Measurements from ENCODE around the gene FANCF. TPM values are rescaled to one million over a fixed set of nuclear protein-coding genes. Genes with fewer than 3 reads are reported as not detected.
A peak's percentile ranks its signal among the peaks of the same experiment; 100 is the strongest.

The FANCF gene
- total RNA-seq, 4 donors from 2014 or later: 2.7 to 7.4 (median 4.4) TPM

DNA sequence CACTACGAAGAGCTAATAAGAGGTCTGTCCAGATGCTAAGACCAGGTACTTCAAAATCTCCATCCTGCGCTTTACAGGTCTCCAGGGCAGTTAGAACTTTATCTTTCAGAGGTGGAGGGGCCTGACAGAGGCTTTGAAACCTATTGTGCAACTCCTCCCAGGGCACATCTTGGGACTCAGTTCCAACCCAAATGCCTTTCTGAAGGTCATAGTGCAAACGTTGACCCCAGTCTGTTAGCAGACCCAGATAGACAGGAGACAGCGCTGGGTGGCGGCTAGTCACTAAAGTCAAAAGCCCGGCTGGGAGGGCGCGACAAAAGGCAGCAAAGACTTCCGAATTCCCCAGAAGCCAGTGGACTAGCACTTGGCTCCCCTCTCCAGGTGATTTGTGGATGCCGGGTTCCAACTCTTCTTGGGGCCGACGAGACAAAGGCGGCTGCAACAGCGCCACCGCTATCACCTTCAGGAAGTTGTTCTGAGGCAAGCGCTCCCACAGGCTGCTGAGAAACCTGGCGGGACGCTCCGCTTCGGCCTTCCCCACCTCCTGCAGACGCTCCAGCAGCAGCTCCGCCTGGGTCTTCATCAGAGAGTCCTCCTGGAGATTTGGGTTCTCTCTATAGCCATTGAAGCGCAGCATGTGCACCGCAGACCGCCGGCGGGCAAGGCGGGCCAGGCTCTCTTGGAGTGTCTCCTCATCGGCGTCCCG is 728 bp downstream of the FANCF start:
- DNase-seq (ENCODE audit: low spot score): no peak
- TF ChIP-seq, protein P1, sequence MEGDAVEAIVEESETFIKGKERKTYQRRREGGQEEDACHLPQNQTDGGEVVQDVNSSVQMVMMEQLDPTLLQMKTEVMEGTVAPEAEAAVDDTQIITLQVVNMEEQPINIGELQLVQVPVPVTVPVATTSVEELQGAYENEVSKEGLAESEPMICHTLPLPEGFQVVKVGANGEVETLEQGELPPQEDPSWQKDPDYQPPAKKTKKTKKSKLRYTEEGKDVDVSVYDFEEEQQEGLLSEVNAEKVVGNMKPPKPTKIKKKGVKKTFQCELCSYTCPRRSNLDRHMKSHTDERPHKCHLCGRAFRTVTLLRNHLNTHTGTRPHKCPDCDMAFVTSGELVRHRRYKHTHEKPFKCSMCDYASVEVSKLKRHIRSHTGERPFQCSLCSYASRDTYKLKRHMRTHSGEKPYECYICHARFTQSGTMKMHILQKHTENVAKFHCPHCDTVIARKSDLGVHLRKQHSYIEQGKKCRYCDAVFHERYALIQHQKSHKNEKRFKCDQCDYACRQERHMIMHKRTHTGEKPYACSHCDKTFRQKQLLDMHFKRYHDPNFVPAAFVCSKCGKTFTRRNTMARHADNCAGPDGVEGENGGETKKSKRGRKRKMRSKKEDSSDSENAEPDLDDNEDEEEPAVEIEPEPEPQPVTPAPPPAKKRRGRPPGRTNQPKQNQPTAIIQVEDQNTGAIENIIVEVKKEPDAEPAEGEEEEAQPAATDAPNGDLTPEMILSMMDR (IDR thresholded peaks at IDR 0.05): no peak
- peak; percentile 74 for ATAC-seq (ENCODE audit: low FRiP score)

DNA sequence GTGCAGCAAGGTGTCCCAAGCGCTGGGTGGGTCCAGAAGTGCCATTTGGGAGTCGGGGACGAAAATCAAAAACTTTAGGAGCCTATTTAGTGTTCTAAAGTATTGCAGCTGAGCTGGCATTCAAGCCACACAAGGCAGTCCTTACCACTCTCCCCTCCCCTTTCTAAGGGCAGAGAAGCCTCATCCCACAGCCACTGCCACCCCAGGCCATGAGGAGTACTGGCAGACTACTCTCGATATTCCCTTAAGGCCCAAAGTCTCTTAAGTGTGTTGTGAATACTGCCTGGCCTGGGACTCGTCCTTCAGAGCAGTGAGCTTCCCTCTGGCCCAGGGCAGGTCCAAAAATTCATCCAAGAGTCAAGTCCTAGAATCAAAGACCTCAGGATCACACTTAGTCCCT is 7.8 kb downstream of the FANCF start:
- DNase-seq (ENCODE audit: low spot score) (no peak), ATAC-seq (ENCODE audit: low FRiP score) (no peak)
- TF ChIP-seq, protein P1 (IDR thresholded peaks at IDR 0.05): no peak

DNA sequence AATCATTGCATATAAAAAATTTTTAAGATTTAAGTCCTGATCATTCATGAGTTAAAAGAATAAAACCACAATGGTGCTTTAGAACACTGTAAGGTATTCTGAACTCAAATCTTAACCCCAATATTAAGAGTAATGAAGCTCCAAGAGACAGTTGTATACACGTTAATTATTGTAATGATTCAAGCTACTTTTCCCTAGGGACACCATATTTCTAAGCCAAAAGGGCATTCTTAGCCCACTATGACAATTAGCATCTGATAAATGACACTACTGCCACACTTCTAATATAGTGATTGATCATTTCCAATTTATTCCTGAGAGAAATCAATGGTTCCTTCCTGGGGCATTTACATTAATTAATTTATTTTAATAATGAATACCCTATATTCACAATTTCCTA is 21.7 kb downstream of the FANCF start:
- TF ChIP-seq, protein P1 (IDR thresholded peaks at IDR 0.05): no peak
- ATAC-seq (ENCODE audit: low FRiP score): no peak
- no peak for DNase-seq (ENCODE audit: low spot score)

DNA sequence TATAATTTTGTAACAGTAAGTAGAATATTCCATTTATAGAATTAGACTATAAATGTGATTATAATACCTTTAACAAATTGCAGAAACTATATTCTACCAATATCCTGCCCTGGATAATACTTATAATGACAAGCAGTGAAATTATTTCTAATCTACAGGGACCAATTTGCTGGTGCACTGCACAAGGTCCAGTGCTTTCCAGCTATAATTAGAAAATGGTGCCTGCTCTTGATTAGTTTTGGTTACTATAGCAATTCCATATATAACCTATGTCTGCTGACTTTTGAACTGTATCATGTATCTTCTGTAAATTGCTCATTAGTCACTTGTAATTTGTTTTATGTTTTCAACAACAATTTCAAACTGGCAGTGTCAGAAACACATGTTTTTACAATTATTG is 23.1 kb downstream of the FANCF start:
- DNase-seq (ENCODE audit: low spot score): no peak
- TF ChIP-seq, protein P1 (IDR thresholded peaks at IDR 0.05): no peak
- ATAC-seq (ENCODE audit: low FRiP score): no peak

DNA sequence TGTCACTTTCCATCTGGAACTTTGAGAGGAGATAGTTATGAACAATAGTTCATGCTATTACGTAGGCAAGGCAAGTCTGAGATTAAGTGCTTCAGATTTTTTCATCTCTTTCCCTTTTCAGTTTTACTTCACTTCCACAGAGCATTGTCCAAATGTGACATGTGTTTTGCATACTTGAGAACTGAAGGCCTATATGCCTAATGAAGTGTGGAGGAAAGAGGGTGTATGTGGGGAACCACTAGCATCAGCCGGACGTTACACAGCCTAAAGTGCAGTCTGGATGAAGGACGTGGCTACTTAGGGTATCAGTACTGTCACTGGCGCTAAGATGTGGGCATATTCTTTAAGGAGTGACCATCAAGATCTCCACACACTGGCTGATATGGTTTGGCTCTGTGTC is 26.2 kb downstream of the FANCF start:
- DNase-seq (ENCODE audit: low spot score): no peak
- TF ChIP-seq, protein P1 (IDR thresholded peaks at IDR 0.05): no peak
- no peak for ATAC-seq (ENCODE audit: low FRiP score)

DNA sequence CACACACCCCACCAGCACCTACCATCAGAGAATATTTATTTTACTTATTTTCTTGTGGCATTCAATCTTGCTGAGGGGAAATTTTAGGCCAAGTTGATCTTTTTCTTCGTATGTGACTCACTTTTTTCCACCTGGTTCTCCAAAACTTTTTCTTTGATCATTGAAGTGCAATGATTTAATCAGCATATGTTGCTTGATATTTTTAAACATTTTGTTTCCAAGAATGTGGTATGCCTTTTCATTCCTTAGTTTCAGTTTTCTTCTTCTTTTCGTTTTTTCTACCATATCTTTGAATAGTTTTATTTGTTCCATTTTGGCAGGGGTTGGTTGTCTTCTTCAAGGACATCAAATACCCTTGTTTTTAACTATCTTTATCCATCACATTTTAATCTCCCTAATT is 28.6 kb downstream of the FANCF start:
- ATAC-seq (ENCODE audit: low FRiP score): no peak
- TF ChIP-seq, protein P1 (IDR thresholded peaks at IDR 0.05): no peak

DNA sequence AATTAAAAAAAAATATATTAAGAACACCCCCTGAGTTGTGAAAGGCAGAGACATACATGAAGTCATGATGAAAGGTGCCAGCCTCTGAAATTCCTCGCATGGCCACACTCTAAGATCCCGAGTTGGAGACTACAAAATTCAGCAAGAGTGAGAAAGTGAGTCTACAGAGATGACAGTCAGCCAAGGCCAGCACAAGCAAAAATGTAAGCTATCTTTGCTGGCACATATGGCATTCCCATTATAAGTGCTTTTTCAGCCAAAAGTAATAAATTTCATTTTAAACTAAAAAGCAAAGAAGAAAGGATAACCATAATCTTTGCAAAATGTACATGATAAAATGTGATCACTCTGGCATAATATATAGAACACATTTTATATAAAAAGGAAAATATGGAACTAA is 40.6 kb downstream of the FANCF start:
- DNase-seq (ENCODE audit: low spot score): no peak
- TF ChIP-seq, protein P1 (IDR thresholded peaks at IDR 0.05): no peak
- ATAC-seq (ENCODE audit: low FRiP score): no peak

More for the DNA sequence above, 28.6 kb downstream of the FANCF start:
- DNase-seq (ENCODE audit: low spot score): no peak

All from omental fat pad (tissue), 4 donors.